MV-4-11 (cell line): Measurements from ENCODE around the gene DUSP10.
A peak's percentile ranks its signal among the peaks of the same experiment; 100 is the strongest.

Experiments
- DNase-seq: peaks from one replicate; lab custom pipeline; 2025; lab: John Stamatoyannopoulos, UW

DUSP10 gene

DNA sequence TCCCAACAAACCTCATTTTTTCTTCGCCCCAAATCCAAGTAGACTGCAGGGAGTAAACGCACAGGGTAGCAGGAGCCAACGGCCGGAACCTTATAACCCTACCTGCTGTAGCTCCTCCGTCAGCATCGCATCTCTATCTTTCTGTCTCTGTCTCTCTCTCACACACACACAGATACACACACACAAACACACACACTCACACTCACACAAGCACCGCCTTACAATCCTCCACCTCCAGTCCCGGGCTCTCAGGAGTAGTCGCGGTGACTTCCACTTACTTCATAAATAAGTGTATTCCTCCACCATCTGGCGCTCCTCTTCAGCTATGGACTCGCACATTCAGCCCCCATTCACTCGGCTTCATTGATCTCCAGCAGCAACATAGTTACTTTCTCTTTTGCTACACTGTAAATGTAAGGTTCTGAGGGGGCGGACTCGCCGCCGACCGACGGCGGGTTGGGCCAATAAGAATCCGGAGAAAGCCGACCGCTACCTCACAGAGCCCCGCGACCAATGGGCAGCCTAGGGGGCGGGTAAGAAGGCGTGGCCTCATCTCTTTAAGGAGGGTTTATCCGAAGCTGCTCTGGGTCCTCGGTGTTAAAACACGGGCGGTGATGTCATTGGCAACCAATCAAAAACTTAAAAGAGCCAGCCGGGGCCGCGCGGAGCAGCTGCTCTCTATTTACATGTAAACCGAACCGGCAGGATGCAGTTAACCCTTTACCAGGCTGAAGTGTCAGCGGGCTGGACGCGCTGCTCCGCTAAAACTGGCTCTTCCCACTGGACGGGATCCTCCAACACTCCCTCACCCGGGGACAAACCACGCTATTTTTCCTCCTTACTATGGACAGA lies at the start of gene DUSP10:
Gene DUSP10, minus strand, starts transcription at position 387 of the 852 bp plus-strand sequence. CDS start 2,345 bp downstream, outside the sequence.
- peak; percentile 100 for DNase-seq

DNA sequence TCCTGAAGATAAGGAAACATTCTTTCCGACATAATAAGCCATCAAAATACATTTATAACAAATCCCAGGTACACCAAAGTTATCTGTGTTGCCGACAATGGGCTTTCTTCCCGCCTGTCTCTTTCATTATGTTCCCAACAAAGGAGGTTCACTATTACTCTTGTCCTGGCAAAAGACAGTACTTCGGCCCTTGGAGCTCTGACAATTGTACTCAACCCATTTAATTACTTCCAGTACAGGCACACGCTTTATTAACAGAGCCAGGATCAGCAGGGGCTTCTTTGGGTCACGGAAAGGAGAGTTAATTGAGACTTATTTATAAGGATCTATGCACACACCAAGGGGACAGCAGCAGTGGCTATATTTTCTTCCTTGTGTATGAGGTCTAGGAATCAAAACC lies 46.6 kb upstream of the DUSP10 start:
- DNase-seq: no peak

DNA sequence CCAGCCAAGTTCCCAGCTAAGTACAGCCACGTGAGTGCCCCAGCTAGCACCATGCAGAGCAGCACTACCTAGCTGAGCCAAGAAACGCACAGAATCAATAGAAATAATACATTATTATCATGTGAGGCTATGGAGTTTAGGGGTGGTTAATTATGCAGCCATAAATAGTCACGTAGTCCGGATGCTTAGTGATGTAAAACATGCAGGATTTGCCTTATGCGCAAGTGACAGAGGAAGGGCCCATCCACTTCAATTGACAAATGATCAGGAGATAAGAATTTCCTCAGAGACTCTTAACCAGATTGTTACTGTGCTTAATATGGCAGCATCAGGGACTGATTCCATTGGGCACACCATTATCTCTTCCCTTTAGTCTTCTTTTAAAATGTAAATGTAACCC lies 44.8 kb upstream of the DUSP10 start:
- DNase-seq: no peak

DNA sequence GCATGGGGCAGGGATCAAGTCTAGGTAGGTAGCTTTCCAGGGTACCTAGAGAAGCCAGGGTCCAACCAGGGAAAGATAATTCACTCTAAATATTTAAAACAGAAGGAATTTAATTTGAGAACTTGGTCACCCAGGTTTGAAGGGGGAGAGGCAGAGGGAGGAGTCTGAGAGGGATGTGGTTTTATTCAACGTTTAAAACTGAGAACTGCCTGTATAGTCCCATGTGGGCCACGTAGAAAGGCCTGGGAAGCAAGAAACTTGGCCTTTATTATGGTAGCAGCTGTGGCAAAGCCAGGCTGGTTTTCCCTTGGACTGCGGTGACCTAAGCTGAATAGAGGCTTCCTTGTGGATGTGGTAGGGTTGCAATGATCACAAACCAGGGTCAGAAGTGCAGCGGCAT lies 42.0 kb upstream of the DUSP10 start:
- peak; percentile 49 for DNase-seq

DNA sequence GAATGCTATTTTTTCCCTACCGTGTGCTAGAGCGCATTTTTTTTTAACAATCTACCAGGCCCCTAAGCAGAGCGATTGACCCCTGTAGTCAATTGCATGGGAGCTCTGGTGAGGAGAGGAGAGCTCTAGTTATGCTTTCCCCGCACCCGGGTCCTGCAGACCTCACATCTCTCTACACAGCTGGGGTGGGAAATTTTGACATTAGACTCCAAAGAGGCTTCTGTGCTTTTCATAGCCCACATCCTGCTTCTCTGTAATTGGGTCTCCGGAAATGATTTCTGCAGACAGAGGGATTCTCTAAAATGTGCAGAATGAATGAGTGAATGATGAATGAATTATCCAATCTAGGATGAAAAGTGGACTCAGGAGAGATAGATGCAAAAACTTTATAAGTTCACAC lies 41.5 kb upstream of the DUSP10 start:
- no peak for DNase-seq

DNA sequence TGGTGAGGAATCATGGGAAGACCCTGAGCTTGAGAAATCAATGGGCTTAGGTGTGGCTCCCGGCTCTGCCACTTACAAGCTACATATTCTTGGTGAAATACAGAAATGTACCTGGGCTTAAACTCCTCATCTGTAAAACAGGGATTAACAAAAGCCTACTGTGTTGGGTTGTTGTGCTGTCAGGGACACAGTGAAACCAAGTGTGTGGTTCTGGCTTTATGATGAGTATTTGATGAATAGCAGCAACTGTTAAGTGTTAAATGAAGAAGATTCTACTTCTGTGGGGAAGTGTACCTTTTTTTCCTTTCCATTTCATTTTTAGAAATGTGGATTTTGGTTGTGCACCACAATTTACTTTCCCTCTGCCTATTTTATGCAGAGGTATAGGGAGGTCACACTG lies 41.1 kb upstream of the DUSP10 start:
- no peak for DNase-seq

DNA sequence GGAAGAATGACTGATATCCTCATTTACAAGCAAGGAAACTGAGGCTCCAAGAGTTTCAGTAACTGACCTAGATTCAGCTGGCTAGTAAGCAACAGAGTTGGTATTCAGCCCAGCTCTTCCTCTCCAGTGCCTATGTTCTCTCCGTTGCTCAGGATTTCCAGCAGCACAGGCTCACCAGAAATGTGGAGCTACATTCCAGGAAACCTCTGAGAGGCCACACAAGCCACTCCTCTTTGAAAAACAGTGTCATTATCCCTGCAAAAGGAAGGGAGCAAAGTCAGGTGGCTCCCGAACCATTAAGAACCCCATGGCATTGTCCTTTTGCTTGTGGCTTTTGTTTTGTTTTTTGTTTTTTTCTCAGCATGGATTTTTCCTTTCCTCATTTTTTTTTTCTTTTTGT lies 40.6 kb upstream of the DUSP10 start:
- no peak for DNase-seq

DNA sequence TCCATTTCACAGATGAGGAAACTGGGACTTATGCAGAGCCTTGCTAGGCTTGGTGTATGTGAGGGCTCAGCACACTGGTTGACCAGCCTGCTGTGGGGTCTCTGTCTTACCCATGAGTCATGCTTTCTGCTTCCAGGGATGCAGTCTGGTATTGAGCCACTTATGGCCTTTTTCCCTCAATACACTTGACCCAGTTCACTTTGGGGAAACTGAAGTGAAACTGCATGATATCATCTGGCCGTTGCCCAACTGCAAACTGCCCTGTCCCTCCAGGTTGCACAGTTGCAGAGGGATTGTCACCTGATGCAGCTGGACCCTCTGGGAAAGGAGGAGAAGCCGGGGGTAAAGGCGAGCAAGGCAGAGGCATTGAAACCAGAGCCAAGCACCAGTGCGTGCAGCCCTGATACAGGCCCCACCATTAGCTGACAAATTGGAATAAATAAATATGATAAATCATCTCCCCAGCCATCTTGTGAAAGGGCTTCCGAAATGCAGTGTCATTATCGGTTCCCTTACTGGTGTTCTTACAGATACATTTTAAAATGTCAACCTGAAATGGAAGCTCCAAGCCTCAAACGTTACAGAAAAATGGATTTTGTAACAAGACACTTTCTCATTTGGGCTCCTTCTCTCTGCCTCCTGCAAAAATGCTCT lies 39.3 kb upstream of the DUSP10 start:
- peak; percentile 95 for DNase-seq

DNA sequence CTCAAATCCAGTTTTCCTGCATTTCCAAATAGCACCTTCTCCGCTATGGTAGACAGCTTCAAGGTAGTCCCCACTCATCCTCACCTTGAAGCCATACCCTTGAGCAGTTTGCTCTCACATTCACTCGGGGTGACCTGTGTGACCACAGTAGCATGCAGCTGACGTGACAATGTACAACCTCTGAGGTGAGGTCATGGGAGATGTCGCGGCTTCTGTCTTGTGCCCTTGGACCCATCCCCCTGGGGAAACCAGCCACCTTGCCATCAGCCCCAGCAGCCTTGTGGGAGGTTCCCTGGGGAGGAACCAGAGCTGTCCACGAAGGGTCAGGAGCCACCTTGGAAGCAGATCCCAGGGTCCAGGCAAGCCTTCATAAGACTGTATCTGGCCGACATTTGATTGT lies 38.3 kb upstream of the DUSP10 start:
- no peak for DNase-seq

DNA sequence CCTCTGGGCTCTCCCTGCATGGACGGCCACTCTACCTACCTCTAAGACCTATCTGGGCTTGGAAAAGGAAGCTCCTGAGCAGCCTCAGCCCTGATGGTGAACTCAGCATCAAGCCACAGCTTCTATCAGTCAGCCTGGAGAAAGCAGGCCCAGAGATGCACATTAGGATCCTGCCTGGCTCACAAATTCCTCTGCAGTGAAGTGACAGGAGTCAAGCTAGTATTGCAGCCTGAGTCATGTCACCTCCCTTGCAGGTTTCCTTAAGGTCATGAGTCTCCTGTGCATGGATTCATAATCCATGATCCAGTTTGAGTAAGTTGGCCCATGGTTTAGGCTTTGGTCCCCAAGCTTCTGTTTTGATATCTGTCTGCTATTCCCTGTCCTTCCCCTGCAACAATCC lies 37.9 kb upstream of the DUSP10 start:
- no peak for DNase-seq

DNA sequence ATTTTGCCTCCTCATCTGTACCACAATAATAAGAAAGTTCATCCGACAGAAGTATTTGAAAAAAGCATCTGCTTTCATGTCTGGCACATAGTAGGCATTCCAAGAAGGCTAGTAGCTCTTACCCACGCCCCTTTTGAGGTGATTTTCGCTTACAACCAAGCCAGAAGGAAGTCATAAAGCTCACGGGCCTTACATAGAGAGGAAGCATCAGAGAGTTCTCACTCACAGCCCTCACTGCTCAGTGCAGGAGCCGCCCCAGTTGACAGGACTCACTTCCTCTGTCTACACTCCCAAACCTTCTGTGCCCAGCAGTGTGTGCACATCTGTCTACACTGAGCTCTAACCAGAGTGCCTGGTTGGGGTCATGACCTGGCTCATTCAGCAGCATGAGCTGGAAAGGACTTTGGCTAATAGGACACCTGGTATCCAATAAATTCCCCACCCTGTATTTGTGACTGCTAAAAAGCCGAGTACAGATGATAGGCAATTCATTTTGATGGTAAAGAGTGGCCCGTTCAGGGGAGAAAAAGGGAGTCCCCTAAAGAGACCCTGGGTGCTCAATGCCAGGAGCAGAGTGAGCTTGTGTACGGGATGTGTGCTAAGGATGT lies 36.8 kb upstream of the DUSP10 start:
- peak; percentile 89 for DNase-seq

DNA sequence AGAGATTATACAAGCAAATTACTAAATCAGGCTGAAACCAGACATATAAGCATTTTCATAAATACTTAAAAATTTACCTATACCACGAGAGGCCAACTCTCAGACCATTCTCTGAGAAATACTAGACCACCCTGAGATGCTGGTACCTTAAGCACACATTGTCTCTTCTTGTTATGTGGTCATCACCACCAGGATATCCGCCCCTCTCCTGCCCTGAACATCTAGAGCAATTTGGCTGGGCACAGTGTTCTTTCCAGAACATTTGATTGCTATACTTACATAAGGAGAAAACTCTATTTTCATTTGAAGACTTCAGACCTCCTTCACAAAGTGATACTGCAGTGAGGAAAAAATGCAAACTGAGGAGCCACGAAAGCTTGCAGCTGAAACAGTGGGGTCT lies 36.2 kb upstream of the DUSP10 start:
- DNase-seq: no peak

DNA sequence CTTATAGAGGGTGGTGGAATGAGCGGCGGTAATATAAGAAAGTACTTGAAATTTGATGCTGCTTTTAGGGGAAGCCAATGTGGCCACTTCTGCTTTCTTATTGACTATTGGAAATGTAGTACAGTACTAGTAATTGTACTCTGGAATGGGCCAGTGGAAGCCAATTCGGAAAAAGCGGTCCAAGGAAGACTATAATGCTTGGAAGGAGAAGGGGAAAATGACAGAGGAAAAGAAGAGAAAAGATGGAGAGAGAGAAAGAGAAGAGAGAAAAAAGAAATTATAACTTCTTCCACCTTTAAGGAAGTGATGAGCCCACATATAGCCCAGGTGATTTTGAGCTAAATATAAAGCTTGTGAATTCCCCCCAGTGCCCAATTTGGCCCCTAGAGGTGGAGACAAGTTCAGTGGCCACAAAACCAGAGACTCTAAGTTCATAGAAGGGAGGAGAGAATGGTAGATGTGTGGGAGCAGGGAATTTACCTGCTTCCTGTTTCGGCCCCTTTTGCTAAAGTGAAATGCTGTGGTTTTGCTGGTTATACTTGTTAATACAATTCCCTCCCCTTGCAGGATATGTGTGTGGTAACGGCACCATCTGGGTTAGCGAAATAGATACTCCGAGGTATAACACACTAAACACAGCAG lies 35.7 kb upstream of the DUSP10 start:
- peak; percentile 88 for DNase-seq

DNA sequence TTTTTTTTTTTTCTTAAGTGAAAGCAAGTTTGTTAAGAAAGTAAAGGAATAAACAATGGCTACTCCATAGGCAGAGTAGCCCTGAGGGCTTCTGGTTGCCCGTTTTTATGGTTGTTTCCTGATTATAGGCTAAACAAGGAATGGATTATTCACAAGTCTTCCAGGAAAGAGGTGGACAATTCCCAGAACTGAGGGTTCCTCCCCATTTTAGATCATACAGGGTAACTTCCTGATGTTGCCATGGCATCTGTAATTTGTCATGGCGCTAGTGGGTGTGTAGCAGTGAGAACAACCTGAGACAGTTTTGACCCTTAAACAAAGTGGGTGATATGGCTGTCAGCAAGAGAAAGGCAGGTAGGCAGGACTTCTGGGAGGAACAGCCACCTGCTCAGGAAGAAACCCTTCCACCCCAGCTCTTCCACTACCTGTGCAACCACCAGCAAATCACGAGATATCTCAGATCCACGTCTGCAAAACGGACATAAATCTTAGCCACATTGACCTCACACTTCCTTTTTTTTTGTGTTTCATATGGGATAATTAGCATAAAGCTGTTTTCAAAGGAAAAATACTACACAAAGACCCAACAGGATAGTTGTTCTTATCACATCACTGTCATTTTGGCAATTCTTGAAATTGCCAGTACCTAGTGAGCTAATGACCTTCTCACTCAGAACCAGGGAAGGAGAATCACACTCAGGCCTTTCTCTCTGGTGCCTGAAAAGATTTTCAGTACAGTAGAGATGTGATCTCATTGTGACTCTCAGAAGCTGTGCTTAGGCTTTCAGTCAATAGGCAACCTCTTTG lies 34.8 kb upstream of the DUSP10 start:
- peak; percentile 76 for DNase-seq

DNA sequence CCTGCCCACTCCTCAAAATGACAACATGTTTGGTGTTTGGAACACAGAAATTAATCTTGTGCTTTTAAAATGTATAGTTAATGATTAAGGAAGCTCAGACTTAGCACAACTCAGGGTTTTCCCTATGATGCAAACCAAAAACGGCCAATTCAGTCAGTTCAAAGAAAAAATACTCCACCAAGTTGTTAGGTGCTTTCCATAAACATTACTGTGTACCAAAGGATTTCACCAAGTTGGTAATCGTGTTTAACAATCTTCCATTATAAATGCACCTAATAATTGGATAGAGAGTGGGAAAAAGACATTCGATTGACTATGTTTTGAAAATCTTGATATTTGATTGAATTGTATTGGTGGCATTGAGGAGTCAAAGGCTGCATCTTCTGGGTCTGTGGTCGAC lies 33.3 kb upstream of the DUSP10 start:
- no peak for DNase-seq

DNA sequence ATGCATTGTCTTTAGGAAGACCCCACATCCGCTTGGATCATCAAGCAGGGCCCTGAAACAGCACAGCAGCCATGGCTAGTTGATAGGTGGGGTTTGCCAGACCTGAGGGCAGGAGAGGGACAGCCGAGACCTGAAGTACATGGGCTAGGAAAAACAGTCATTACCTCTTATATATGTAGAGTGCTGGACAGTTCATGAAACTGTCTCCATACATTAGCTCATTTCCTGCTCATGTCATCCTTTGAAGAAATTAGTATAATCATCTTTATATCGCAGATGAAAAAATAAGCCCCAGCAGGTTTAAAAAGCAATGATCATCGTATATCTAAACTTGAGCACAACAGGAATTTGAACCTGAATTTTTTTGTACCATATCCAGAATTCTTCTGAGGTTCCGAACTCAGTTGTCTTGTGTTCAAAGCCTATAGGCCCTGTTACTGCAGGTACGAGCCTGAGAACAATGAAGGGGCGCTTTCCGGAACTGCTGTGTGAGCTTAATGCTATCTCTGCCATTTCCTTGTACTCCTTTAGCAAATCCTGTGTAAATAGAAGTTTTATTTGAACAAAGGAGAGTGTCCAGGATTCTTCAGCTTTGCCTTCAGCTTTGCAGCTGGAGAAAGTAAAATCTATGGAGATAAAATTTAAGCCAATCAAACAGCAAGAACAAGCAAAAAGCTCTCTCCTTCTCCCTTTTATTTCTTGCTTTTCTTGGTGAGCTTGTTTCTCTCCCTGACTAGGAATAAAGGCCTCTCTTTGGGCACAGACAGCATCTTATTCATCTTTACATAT lies 32.4 kb upstream of the DUSP10 start:
- DNase-seq: no peak

DNA sequence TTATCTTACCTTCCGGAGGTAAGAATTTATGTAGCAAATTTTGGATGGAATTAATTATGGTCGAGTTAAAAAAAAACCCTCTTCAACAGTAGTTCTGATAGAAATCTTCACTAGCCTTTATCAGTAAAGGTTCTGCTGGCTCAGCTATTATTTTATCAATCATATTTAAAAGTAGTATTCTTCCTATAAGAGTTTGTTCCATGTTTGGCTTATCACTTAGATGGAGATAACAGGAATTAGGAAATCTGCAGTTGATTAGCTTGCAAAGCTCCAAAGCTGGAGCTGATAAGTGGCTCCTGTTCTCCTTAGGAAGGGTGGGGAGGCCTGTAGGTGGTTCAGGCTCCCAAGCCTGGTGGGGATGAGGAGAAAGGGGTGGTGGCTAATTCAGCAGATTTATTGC lies 31.5 kb upstream of the DUSP10 start:
- DNase-seq: no peak

DNA sequence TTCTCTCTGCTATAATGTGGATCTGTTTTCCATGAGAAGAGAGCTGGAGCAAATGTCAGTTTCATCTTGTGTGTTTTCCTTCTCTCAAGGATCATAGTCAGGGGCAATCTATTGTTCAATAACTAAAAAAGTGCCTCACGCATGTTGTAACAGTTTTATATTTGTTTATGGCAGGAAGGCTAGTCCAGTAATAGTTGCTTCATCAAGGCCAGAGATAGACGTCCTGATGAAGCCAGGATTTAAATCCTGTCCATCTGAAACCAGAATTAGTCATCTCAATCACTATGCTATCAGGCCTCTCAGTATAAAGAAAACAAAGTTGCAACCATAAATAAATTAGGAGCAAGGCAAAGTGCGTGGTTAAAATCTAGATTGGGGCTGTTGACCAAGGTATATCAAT lies 30.2 kb upstream of the DUSP10 start:
- no peak for DNase-seq

DNA sequence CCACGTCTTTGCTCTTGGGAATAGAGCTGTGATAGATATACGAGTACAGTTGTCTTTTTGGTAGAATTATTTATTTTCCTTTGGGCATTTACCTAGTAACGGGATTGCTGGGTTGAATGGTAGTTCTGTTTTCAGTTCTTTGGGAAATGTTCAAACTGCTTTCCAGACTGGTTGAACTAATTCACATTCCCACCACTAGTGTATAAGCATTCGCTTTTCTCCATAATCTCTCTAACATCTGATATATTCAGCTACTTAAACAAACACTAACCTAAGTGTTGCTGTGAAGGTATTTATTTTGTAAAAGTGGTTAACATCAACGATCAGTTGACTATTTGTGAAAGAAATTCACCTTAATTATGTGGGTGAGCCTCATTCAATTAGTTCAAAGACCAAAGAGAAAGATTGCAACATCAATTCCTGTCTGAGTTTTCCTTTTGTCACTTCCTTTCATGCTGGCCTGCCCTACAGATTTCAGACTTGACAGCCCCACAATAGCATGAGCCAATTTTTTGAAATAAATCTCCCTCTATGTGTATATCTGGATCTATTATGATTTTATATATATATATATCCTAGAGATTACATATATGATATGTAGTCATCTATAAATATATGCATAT lies 26.7 kb upstream of the DUSP10 start:
- DNase-seq: peak; percentile 42

DNA sequence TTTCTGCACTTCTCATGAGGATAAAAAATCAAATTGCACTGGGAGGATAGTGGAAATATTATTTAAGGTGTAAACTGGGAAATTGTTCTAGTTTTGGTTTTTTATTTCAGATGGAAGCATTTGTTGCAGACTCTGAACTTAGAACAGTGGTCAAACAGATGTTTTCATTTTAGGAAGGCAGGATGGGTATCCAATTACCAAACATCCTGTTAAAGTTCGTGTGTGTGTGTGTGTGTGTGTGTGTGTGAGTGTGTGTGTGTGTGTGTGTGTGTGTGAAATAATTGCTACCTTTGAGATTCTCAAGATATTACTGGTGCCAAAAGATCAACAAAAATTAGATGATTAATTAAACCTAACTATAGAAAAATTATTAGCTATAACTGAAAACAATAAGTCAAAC lies 24.3 kb upstream of the DUSP10 start:
- no peak for DNase-seq

DNA sequence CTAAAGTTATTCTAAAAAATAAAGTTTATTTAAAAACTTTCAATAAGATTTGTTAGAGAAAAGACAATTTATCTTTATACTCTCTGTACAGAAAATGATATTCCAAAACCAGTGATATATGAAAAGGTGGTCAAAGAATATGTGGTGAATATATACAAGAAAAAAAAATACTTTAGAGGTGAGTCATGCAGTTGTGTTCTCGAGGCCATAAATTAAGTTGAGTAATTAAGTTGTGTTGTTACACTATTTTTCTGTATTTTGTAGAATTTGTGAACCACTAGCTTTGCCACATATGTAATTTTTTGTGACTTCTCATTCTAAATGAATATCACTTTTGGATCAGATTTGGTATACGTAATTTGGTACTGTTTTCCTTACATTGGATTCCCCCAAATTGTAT lies 23.6 kb upstream of the DUSP10 start:
- peak; percentile 10 for DNase-seq
